IMR-90 (cell line): ENCODE results near the gene TIMP1. TPM values are rescaled to one million over a fixed set of nuclear protein-coding genes. Genes with fewer than 3 reads are reported as not detected.

ENCODE experiments used
- ATAC-seq: fragments of 200-7000 bp; cut with Tn5 transposase; 2 replicates; pipeline ENCODE4 v1.9.1; 2020; ENCODE audit warnings: low read depth, mild to moderate bottlenecking, moderate library complexity
- BruUV-seq: library from RNA; stranded (reverse); fragments of 400-500 nt; replicated peaks from 2 replicates; lab custom pipeline; 2021; lab: Mats Ljungman, UMichigan
- CTCF ChIA-PET: fragments of 300-600 bp; formaldehyde crosslinking; extraction: SDS; loops from one replicate; lab custom pipeline; 2021; ENCODE audit warnings: antibody characterized with exemption; lab: Yijun Ruan, JAX
- POLR2A ChIA-PET: fragments of 300-600 bp; sonication (Branson Sonifier 250); formaldehyde crosslinking; loops from one replicate; lab custom pipeline; 2022; ENCODE audit warnings: antibody characterized with exemption; ENCODE audit not compliant: unreplicated experiment; lab: Charles Lee
- DNase-seq: peaks from one replicate; pipeline ENCODE4 v3.0.0; 2013
- H2AFZ ChIP-seq: replicated peaks from 2 replicates; pipeline ENCODE3; 2013; ENCODE audit warnings: low read length, mild to moderate bottlenecking; ENCODE audit not compliant: poor library complexity
- H2AK5ac ChIP-seq: 2 replicates; pipeline ENCODE4 v1.6.1; 2013; ENCODE audit warnings: low read depth, low read length, inconsistent platforms
- H2AK9ac ChIP-seq: replicated peaks from 2 replicates; pipeline ENCODE3; 2013; ENCODE audit warnings: mild to moderate bottlenecking, low read depth, low read length, moderate library complexity; ENCODE audit not compliant: poor library complexity
- H2BK120ac ChIP-seq: 2 replicates; pipeline ENCODE4 v1.6.1; 2013; ENCODE audit warnings: low read depth, low read length, inconsistent platforms
- H2BK15ac ChIP-seq: 3 replicates; pipeline ENCODE4 v1.6.1; 2013; ENCODE audit warnings: low read depth, low read length, inconsistent platforms
- H2BK20ac ChIP-seq: 2 replicates; pipeline ENCODE4 v1.6.1; 2013; ENCODE audit warnings: low read depth, mild to moderate bottlenecking, inconsistent platforms, low read length, moderate library complexity
- H2BK5ac ChIP-seq: 2 replicates; pipeline ENCODE4 v1.6.1; 2013; ENCODE audit warnings: mild to moderate bottlenecking, low read depth, low read length, inconsistent platforms; ENCODE audit not compliant: poor library complexity, severe bottlenecking
- H3K14ac ChIP-seq: replicated peaks from 2 replicates; pipeline ENCODE4 v1.6.1; 2013; ENCODE audit warnings: low read depth, low read length, inconsistent platforms
- H3K18ac ChIP-seq: 2 replicates; pipeline ENCODE4 v1.6.1; 2013; ENCODE audit warnings: low read depth, low read length, control low read depth
- H3K23ac ChIP-seq: 2 replicates; pipeline ENCODE4 v1.6.1; 2013; ENCODE audit warnings: low read depth, low read length, inconsistent platforms
- H3K27ac ChIP-seq: 2 replicates; pipeline ENCODE4 v1.5.1; 2013; ENCODE audit warnings: mild to moderate bottlenecking, control low read depth, low read length; ENCODE audit not compliant: insufficient read depth
- H3K27me3 ChIP-seq: 2 replicates; pipeline ENCODE4 v1.6.1; 2013; ENCODE audit warnings: low read length; ENCODE audit not compliant: control insufficient read depth, insufficient read depth
- H3K36me3 ChIP-seq: 2 replicates; pipeline ENCODE4 v1.6.1; 2013; ENCODE audit warnings: low read length, mixed read lengths; ENCODE audit not compliant: control insufficient read depth, insufficient read depth
- H3K4ac ChIP-seq: 2 replicates; pipeline ENCODE4 v1.6.1; 2013; ENCODE audit warnings: low read depth, low read length, inconsistent platforms
- H3K4me1 ChIP-seq: 2 replicates; pipeline ENCODE4 v1.6.1; 2013; ENCODE audit warnings: low read length, mixed read lengths; ENCODE audit not compliant: control insufficient read depth, insufficient read depth
- H3K4me2 ChIP-seq: 2 replicates; pipeline ENCODE4 v1.6.1; 2013; ENCODE audit warnings: low read depth, mild to moderate bottlenecking, control low read depth, low read length, moderate library complexity
- H3K4me3 ChIP-seq: 2 replicates; pipeline ENCODE4 v1.5.1; 2013; ENCODE audit warnings: low read depth, mild to moderate bottlenecking, control low read depth, low read length, moderate library complexity; ENCODE audit not compliant: insufficient read depth
- H3K56ac ChIP-seq: 2 replicates; pipeline ENCODE4 v1.6.1; 2013; ENCODE audit warnings: low read length, inconsistent platforms; ENCODE audit not compliant: insufficient read depth; ENCODE audit errors: extremely low read depth
- H3K79me1 ChIP-seq, 2 experiments: 2 replicates each; pipeline ENCODE4 v1.6.1; 2013; ENCODE audit warnings: low read length in 2 of 2, inconsistent platforms in 1 of 2, low read depth in 1 of 2
- H3K9ac ChIP-seq: 2 replicates; pipeline ENCODE4 v1.6.1; 2013; ENCODE audit warnings: low read depth, low read length, control low read depth
- H3K9me1 ChIP-seq: 2 replicates; pipeline ENCODE4 v1.6.1; 2013; ENCODE audit warnings: low read length, inconsistent platforms; ENCODE audit not compliant: insufficient read depth
- H3K9me3 ChIP-seq: 2 replicates; pipeline ENCODE4 v1.6.1; 2013; ENCODE audit warnings: low read length; ENCODE audit not compliant: control insufficient read depth, insufficient read depth
- H4K20me1 ChIP-seq: 2 replicates; pipeline ENCODE4 v1.6.1; 2013; ENCODE audit warnings: low read length, inconsistent platforms; ENCODE audit not compliant: insufficient read depth
- H4K5ac ChIP-seq: 2 replicates; pipeline ENCODE4 v1.6.1; 2013; ENCODE audit warnings: mild to moderate bottlenecking, low read depth, low read length, control low read depth
- H4K8ac ChIP-seq, 2 experiments: 2 replicates each; pipeline ENCODE4 v1.6.1; 2013; ENCODE audit warnings: low read depth in 2 of 2, low read length in 2 of 2, control low read depth in 1 of 2, inconsistent platforms in 1 of 2
- H4K91ac ChIP-seq: 2 replicates; pipeline ENCODE4 v1.6.1; 2013; ENCODE audit warnings: low read depth, low read length, inconsistent platforms; ENCODE audit not compliant: insufficient read depth
- CHD1 ChIP-seq: IDR thresholded peaks from 2 replicates; pipeline ENCODE4 v1.6.1; 2012; ENCODE audit warnings: low read depth, low read length, improper control_type of control experiment
- MAFK ChIP-seq: IDR thresholded peaks from 2 replicates; pipeline ENCODE4 v1.6.1; 2012; ENCODE audit warnings: low read depth, low read length, improper control_type of control experiment
- RAD21 ChIP-seq: IDR thresholded peaks from 2 replicates; pipeline ENCODE4 v1.6.1; 2012; ENCODE audit warnings: low read length, improper control_type of control experiment
- USF2 ChIP-seq: fragments of 150-350 bp; IDR thresholded peaks from 2 replicates; pipeline ENCODE4 v1.6.1; 2017; ENCODE audit warnings: mild to moderate bottlenecking, antibody characterized with exemption, low read length, low read depth
- WGBS, 2 experiments: methylation state at CpG; one replicate each; pipeline versions ENCODE4 v1.1.5 to v1.1.7; 2013; ENCODE audit warnings: missing lambda C conversion rate in 2 of 2; ENCODE audit not compliant: insufficient read length in 1 of 2; ENCODE audit errors: extremely low coverage in 2 of 2; 5-methylcytosine and 5-hydroxymethylcytosine counted together
- dilution Hi-C: fragments of 300-500 bp; cut with HindIII; formaldehyde crosslinking; loops from one replicate; pipeline ENCODE4 v1.14.3; 2018; ENCODE audit warnings: low sequenced_read_pairs; ENCODE audit not compliant: unreplicated experiment
- in situ Hi-C: fragments of 300-500 bp; cut with MboI; formaldehyde crosslinking; loops from 3 replicates; pipeline ENCODE4 v1.14.3; 2019; ENCODE audit warnings: low sequenced_read_pairs, inconsistent platforms, mixed read lengths
- intact Hi-C: fragments of 100-400 bp; cut with micrococcal nuclease; formaldehyde crosslinking; loops from 2 replicates; pipeline ENCODE4 v1.10.0; 2022
- polyA plus RNA-seq, 3 experiments: library from polyadenylated mRNA; depleted of rRNA; stranded (reverse); fragments of >200 nt; gene quantifications; 2 replicates each; pipeline ENCODE4 v1.2.3, GENCODE V29; 2012; ENCODE audit warnings: low replicate concordance in 1 of 3
- total RNA-seq: library from RNA; depleted of rRNA; stranded (reverse); fragments of >200 nt; gene quantifications from 2 replicates; pipeline ENCODE4 v1.2.3, GENCODE V29; 2012

The TIMP1 gene
- total and polyA plus RNA-seq, 2 of the 4 experiments (the other 2 are of a cell fraction) = 512 to 3,078 TPM

DNA sequence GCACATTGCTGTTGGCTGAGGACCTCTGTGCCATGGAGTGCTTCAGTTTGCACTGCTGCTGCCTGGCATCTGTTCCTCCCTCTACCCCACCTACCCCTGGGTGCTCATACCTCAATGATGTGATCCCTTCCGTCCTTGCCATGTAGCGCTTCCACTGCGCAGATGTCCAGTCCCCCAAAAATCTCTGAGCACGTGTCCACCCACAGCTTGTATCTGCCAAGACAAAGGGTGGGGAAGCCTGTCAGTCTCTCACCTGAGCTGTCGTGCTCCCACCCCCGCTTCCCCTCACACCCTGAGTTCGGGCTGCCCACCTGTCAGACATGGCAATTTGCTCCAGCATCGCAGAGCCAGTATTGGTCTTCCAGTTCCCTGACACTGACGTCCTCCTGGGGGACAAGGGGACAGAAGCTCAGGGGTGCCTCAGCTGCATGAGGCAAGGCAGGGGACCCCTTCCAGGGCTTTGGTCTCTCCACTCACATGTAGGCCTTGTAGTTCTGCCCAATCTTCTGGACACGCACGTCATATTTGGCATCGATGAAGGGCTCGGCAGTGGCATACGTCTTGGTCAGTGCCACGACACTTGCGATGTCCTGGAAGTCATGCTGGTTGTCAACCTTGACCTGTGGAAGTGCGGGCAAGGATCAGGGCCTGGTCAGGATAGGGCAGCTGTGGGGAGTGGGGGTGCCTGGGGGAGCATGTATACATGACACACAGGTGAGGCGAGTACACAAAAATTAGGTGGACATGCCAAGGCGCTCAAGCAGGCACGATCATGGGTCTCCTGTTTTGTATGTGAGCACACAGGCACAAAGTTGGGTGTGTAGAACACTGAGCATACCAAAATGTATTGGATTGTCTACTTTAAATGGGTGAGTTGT is 6.0 kb upstream of the TIMP1 start:
- no peak overlapping the region; the same call in 1 of the 2 replicates for H2AK5ac ChIP-seq
- TF ChIP-seq MAFK = no peak
- TF ChIP-seq USF2 = no peak
- no peak for TF ChIP-seq CHD1
- no peak for TF ChIP-seq RAD21
- no peak for ATAC-seq
- H3K36me3 ChIP-seq = peaks cover 6% of the 10 kb centered on the region; the same call in 1 of the 2 replicates
- intact Hi-C loops = no loop called here
- WGBS, 2 experiments = 80% methylated on average over 14 of the region's 20 CpGs; no CpG with 5 or more reads in 1 of the 2 experiments
- no peak overlapping the region for H3K9ac ChIP-seq
- ChIA-PET POLR2A (no interaction called here), CTCF (no interaction called here)
- no peaks in the 10 kb centered on the region for H3K27me3 ChIP-seq
- no peak overlapping the region for H4K8ac ChIP-seq
- no TSS peak for BruUV-seq
- H3K14ac ChIP-seq = no peak overlapping the region
- H3K23ac ChIP-seq = peak overlapping the region; percentile 39; the same call in 1 of the 2 replicates
- peaks cover 31% of the 10 kb centered on the region for H3K4me1 ChIP-seq
- no peak overlapping the region for H3K27ac ChIP-seq
- H2BK20ac ChIP-seq = no peak overlapping the region
- no peak overlapping the region for H3K4me3 ChIP-seq
- H3K56ac ChIP-seq = no peak overlapping the region
- no peak overlapping the region for H4K91ac ChIP-seq
- dilution Hi-C loops = no loop called here
- in situ Hi-C loops = no loop called here
- no peaks in the 10 kb centered on the region; the same call in 1 of the 2 replicates for H3K9me3 ChIP-seq
- no peaks in the 10 kb centered on the region for H4K20me1 ChIP-seq
- H2BK5ac ChIP-seq = no peak overlapping the region
- peaks cover 16% of the 10 kb centered on the region for H3K9me1 ChIP-seq
- H3K79me1 ChIP-seq = peaks cover 0 to 7% of the 10 kb centered on the region in 2 experiments; a peak in 1 of 4 replicates
- no peak for DNase-seq
- no peak overlapping the region for H3K4me2 ChIP-seq
- no peak overlapping the region for H3K18ac ChIP-seq
- no peak overlapping the region for H2BK120ac ChIP-seq
- no peak overlapping the region for H2AK9ac ChIP-seq
- H4K5ac ChIP-seq = no peak overlapping the region
- no peak overlapping the region for H2AFZ ChIP-seq
- H3K4ac ChIP-seq = no peak overlapping the region; the same call in 1 of the 2 replicates
- H2BK15ac ChIP-seq = no peak overlapping the region
